ENCODE data around the gene PLA2G4B. TPM values are rescaled to one million over a fixed set of nuclear protein-coding genes. Genes with fewer than 3 reads are reported as not detected.

Gene PLA2G4B
- total RNA-seq, 5 donors from 2014 or later (not counting 1 experiment from before 2014, with no cell fraction given) = 32.0 to 55.8 (median 44.9) TPM

- no peak overlapping the region for H3K4me3 ChIP-seq (ENCODE audit: control insufficient read depth in 1 of 2, extremely low read depth in 1 of 2, low read length in 1 of 2)
- Mint-ChIP-seq H3K4me1 (peaks cover 18 to 31% (median 21%) of the 10 kb centered on the region in 3 donors), H3K9me3 (no peaks in the 10 kb centered on the region), H3K27me3 (no peaks in the 10 kb centered on the region), H3K27ac (no peak overlapping the region), H3K4me3 (no peak overlapping the region), H3K36me3 (peaks cover 8% of the 10 kb centered on the region)
- peaks cover 7% of the 10 kb centered on the region in 2 experiments for H3K4me1 ChIP-seq (ENCODE audit: control insufficient read depth in 1 of 2, extremely low read depth in 1 of 2, insufficient read depth in 2 of 2, low read length in 2 of 2)
- H3K36me3 ChIP-seq (ENCODE audit: control insufficient read depth in 2 of 2, extremely low read depth in 1 of 2, insufficient read depth in 1 of 2, low read length in 1 of 2) = peaks cover 0 to 12% of the 10 kb centered on the region in 2 donors
- no peaks in the 10 kb centered on the region for H3K9me3 ChIP-seq
- H3K27me3 ChIP-seq (replicated peaks in 1 of 2; ENCODE audit: control insufficient read depth in 2 of 2, extremely low read depth in 1 of 2, insufficient read depth in 2 of 2, low read length in 1 of 2) = no peaks in the 10 kb centered on the region
- DNase-seq (no peak), ATAC-seq (replicated peaks in 1 of 4) (no peak)
- WGBS (ENCODE audit: insufficient coverage) = 62% methylated on average over 5 of the region's 5 CpGs
- POLR2A ChIA-PET = interaction anchor here in 1 of 2 donors (0.6 kb wide), 1 partner anchor 11 kb away, joined by 7 read pairs; no protein-coding TSS in a partner anchor
- CTCF ChIA-PET = no interaction called here
- H3K27ac ChIP-seq (ENCODE audit: low read length) = no peak overlapping the region
These were observed 39.2 kb upstream of the PLA2G4B start for GRCh38 chr15:41799488-41799805.

GRCh38 chr15:41801185-41801584 lies 37.5 kb upstream of the PLA2G4B start:
- Histone ChIP-seq H3K27me3 (replicated peaks in 1 of 2; ENCODE audit: control insufficient read depth in 2 of 2, extremely low read depth in 1 of 2, insufficient read depth in 2 of 2, low read length in 1 of 2) (no peaks in the 10 kb centered on the region), H3K4me3 (ENCODE audit: control insufficient read depth in 1 of 2, extremely low read depth in 1 of 2, low read length in 1 of 2) (no peak overlapping the region), H3K4me1 (ENCODE audit: control insufficient read depth in 1 of 2, extremely low read depth in 1 of 2, insufficient read depth in 2 of 2, low read length in 2 of 2) (peaks cover 2 to 10% of the 10 kb centered on the region in 2 experiments), H3K27ac (ENCODE audit: low read length) (no peak overlapping the region), H3K9me3 (no peaks in the 10 kb centered on the region), H3K36me3 (ENCODE audit: control insufficient read depth in 2 of 2, extremely low read depth in 1 of 2, insufficient read depth in 1 of 2, low read length in 1 of 2) (peaks cover under 1 to 12% of the 10 kb centered on the region in 2 donors)
- ChIA-PET POLR2A (no interaction called here), CTCF (no interaction called here)
- Mint-ChIP-seq H3K4me3 (no peak overlapping the region), H3K27me3 (no peaks in the 10 kb centered on the region), H3K27ac (no peak overlapping the region), H3K9me3 (no peaks in the 10 kb centered on the region), H3K36me3 (peaks cover 8% of the 10 kb centered on the region), H3K4me1 (peaks cover 11 to 21% (median 16%) of the 10 kb centered on the region in 3 donors)
- no CpG with 5 or more reads among the region's 3 CpGs for WGBS (ENCODE audit: insufficient coverage)
- ATAC-seq (replicated peaks in 1 of 4) (no peak), DNase-seq (no peak)

GRCh38 chr15:41801850-41802455 lies 36.7 kb upstream of the PLA2G4B start:
- H3K27ac ChIP-seq (ENCODE audit: low read length) = no peak overlapping the region
- ChIA-PET POLR2A (no interaction called here), CTCF (interaction anchor here (0.6 to 1.0 kb wide), 2 partner anchors 10 to 21 kb away, joined by 3 read pairs; no protein-coding TSS in a partner anchor)
- Mint-ChIP-seq H3K36me3 (peaks cover 8% of the 10 kb centered on the region), H3K4me1 (peaks cover 8 to 15% (median 11%) of the 10 kb centered on the region in 3 donors), H3K9me3 (no peaks in the 10 kb centered on the region), H3K27ac (no peak overlapping the region), H3K27me3 (no peaks in the 10 kb centered on the region), H3K4me3 (no peak overlapping the region)
- DNase-seq = no peak
- WGBS (ENCODE audit: insufficient coverage) = no CpG with 5 or more reads among the region's 3 CpGs
- no peak for ATAC-seq (replicated peaks in 1 of 4)
- no peaks in the 10 kb centered on the region for H3K27me3 ChIP-seq (replicated peaks in 1 of 2; ENCODE audit: control insufficient read depth in 2 of 2, extremely low read depth in 1 of 2, insufficient read depth in 2 of 2, low read length in 1 of 2)
- no peak overlapping the region for H3K4me3 ChIP-seq (ENCODE audit: control insufficient read depth in 1 of 2, extremely low read depth in 1 of 2, low read length in 1 of 2)
- peaks cover 6 to 12% of the 10 kb centered on the region in 2 donors for H3K36me3 ChIP-seq (ENCODE audit: control insufficient read depth in 2 of 2, extremely low read depth in 1 of 2, insufficient read depth in 1 of 2, low read length in 1 of 2)
- H3K4me1 ChIP-seq (ENCODE audit: control insufficient read depth in 1 of 2, extremely low read depth in 1 of 2, insufficient read depth in 2 of 2, low read length in 2 of 2) = peaks cover 2 to 9% of the 10 kb centered on the region in 2 experiments
- H3K9me3 ChIP-seq = no peaks in the 10 kb centered on the region

DNA sequence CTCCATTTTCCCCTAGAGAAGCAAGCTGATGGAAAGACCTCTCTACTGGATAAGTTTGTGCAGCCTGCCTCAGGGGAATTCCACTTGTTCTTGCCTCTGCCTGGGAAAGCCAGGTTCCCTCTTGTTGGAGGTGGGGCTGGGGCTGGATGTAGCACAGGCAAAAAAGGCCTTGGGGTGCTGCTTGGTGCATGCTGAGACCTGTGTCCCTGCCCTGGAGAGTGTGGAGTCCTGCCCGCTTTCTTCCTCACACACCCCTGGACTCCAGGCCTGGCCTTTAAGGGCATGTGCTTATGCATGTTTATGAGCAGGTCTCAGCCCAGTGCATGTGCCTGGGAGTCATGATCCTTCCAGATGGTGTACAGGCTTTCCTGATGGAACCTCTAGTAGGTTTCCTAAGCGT lies 34.3 kb upstream of the PLA2G4B start:
- H3K9me3 Mint-ChIP-seq = no peaks in the 10 kb centered on the region
- no peak for DNase-seq
- H3K27ac ChIP-seq (ENCODE audit: low read length) = no peak overlapping the region
- H3K36me3 ChIP-seq (ENCODE audit: control insufficient read depth in 2 of 2, extremely low read depth in 1 of 2, insufficient read depth in 1 of 2, low read length in 1 of 2) = peaks cover 9 to 10% of the 10 kb centered on the region in 2 donors
- 100% methylated on average over 1 of the region's 2 CpGs for WGBS (ENCODE audit: insufficient coverage)
- no peaks in the 10 kb centered on the region for H3K27me3 Mint-ChIP-seq
- H3K4me3 Mint-ChIP-seq = no peak overlapping the region
- no peak for ATAC-seq (replicated peaks in 1 of 4)
- ChIA-PET CTCF (no interaction called here), POLR2A (no interaction called here)
- H3K4me1 ChIP-seq (ENCODE audit: control insufficient read depth in 1 of 2, extremely low read depth in 1 of 2, insufficient read depth in 2 of 2, low read length in 2 of 2) = peaks cover 2 to 9% of the 10 kb centered on the region in 2 experiments
- peak overlapping the region; percentile 51 to 82 for H3K27ac Mint-ChIP-seq
- no peak overlapping the region for H3K4me3 ChIP-seq (ENCODE audit: control insufficient read depth in 1 of 2, extremely low read depth in 1 of 2, low read length in 1 of 2)
- no peaks in the 10 kb centered on the region for H3K9me3 ChIP-seq
- no peaks in the 10 kb centered on the region for H3K27me3 ChIP-seq (replicated peaks in 1 of 2; ENCODE audit: control insufficient read depth in 2 of 2, extremely low read depth in 1 of 2, insufficient read depth in 2 of 2, low read length in 1 of 2)
- H3K36me3 Mint-ChIP-seq = peaks cover 8% of the 10 kb centered on the region
- H3K4me1 Mint-ChIP-seq = peaks cover 8 to 10% (median 9%) of the 10 kb centered on the region in 3 donors

- ATAC-seq (replicated peaks in 1 of 4) = peak in 1 of 4 experiments; percentile 36
- Histone ChIP-seq H3K9me3 (no peaks in the 10 kb centered on the region), H3K27ac (ENCODE audit: low read length) (no peak overlapping the region), H3K27me3 (replicated peaks in 1 of 2; ENCODE audit: control insufficient read depth in 2 of 2, extremely low read depth in 1 of 2, insufficient read depth in 2 of 2, low read length in 1 of 2) (no peaks in the 10 kb centered on the region), H3K4me1 (ENCODE audit: control insufficient read depth in 1 of 2, extremely low read depth in 1 of 2, insufficient read depth in 2 of 2, low read length in 2 of 2) (peaks cover 8 to 9% of the 10 kb centered on the region in 2 experiments), H3K36me3 (ENCODE audit: control insufficient read depth in 2 of 2, extremely low read depth in 1 of 2, insufficient read depth in 1 of 2, low read length in 1 of 2) (peaks cover 7 to 12% of the 10 kb centered on the region in 2 donors), H3K4me3 (ENCODE audit: control insufficient read depth in 1 of 2, extremely low read depth in 1 of 2, low read length in 1 of 2) (no peak overlapping the region)
- no peaks in the 10 kb centered on the region for H3K27me3 Mint-ChIP-seq
- 82% methylated on average over 6 of the region's 8 CpGs for WGBS (ENCODE audit: insufficient coverage)
- no peak overlapping the region for H3K4me3 Mint-ChIP-seq
- ChIA-PET POLR2A (no interaction called here), CTCF (no interaction called here)
- peak overlapping the region; percentile 51 to 82 for H3K27ac Mint-ChIP-seq
- DNase-seq = no peak
- peaks cover 4% of the 10 kb centered on the region for H3K36me3 Mint-ChIP-seq
- H3K9me3 Mint-ChIP-seq = no peaks in the 10 kb centered on the region
- H3K4me1 Mint-ChIP-seq = peaks cover 10 to 17% (median 11%) of the 10 kb centered on the region in 3 donors
These were observed 33.6 kb upstream of the PLA2G4B start for GRCh38 chr15:41804916-41805666.

DNA sequence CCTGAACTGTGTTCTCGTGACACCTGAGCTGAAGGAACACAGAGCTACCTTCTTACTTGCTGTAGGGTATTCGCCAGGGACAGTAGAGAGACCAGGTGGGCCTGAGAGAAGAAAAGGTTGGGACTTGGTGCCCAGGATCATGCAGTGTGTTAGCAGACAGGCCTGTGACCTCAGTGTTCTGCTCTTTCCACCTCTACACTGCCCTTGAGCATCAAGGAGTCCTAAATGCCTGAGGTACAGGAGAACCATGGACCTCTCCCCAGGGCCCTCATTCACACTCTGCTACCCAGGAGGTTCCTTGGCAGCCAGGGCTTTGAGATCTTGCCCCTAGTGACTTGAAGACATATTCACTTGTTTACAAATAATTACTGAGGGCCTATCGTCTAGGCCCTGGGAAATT lies 32.9 kb upstream of the PLA2G4B start:
- Histone ChIP-seq H3K4me1 (ENCODE audit: control insufficient read depth in 1 of 2, extremely low read depth in 1 of 2, insufficient read depth in 2 of 2, low read length in 2 of 2) (peaks cover 9 to 10% of the 10 kb centered on the region in 2 experiments), H3K36me3 (ENCODE audit: control insufficient read depth in 2 of 2, extremely low read depth in 1 of 2, insufficient read depth in 1 of 2, low read length in 1 of 2) (peaks cover 3 to 12% of the 10 kb centered on the region in 2 donors), H3K27ac (ENCODE audit: low read length) (no peak overlapping the region), H3K9me3 (no peaks in the 10 kb centered on the region), H3K27me3 (replicated peaks in 1 of 2; ENCODE audit: control insufficient read depth in 2 of 2, extremely low read depth in 1 of 2, insufficient read depth in 2 of 2, low read length in 1 of 2) (no peaks in the 10 kb centered on the region), H3K4me3 (ENCODE audit: control insufficient read depth in 1 of 2, extremely low read depth in 1 of 2, low read length in 1 of 2) (no peak overlapping the region)
- no peak for ATAC-seq (replicated peaks in 1 of 4)
- H3K27me3 Mint-ChIP-seq = no peaks in the 10 kb centered on the region
- no peak overlapping the region for H3K4me3 Mint-ChIP-seq
- no CpG with 5 or more reads among the region's 3 CpGs for WGBS (ENCODE audit: insufficient coverage)
- no peak for DNase-seq
- H3K9me3 Mint-ChIP-seq = no peaks in the 10 kb centered on the region
- peaks cover 12 to 17% (median 13%) of the 10 kb centered on the region in 3 donors for H3K4me1 Mint-ChIP-seq
- no peaks in the 10 kb centered on the region for H3K36me3 Mint-ChIP-seq
- POLR2A ChIA-PET = no interaction called here
- CTCF ChIA-PET = no interaction called here
- H3K27ac Mint-ChIP-seq = peak overlapping the region in 1 of 2 donors; percentile 29

Data from T-cell (primary cell).